Chondrocyte (in vitro differentiated cells): Measurements from ENCODE around the gene ABLIM3. TPM values are rescaled to one million over a fixed set of nuclear protein-coding genes. Genes with fewer than 3 reads are reported as not detected.

ENCODE experiments used
- DNase-seq: peaks from one replicate; pipeline ENCODE4 v3.0.0; 2021; ENCODE audit warnings: mixed read lengths, low spot score
- H3K27ac Mint-ChIP-seq: one replicate; pipeline ENCODE4 v1.8.0; 2021; ENCODE audit warnings: mild to moderate bottlenecking, moderate library complexity, mixed read lengths; ENCODE audit not compliant: unreplicated experiment
- H3K27me3 Mint-ChIP-seq: 2 replicates; pipeline ENCODE4 v1.8.0; 2021; ENCODE audit warnings: low read depth, mixed read lengths
- H3K36me3 Mint-ChIP-seq: 2 replicates; pipeline ENCODE4 v1.8.0; 2021; ENCODE audit warnings: low read depth, mixed read lengths
- H3K4me1 Mint-ChIP-seq: 2 replicates; pipeline ENCODE4 v1.8.0; 2021; ENCODE audit warnings: low read depth, mild to moderate bottlenecking, mixed read lengths
- H3K4me3 Mint-ChIP-seq: one replicate; pipeline ENCODE4 v1.8.0; 2021; ENCODE audit warnings: mild to moderate bottlenecking, moderate library complexity, mixed read lengths; ENCODE audit not compliant: unreplicated experiment
- H3K9me3 Mint-ChIP-seq: 2 replicates; pipeline ENCODE4 v1.8.0; 2021; ENCODE audit warnings: low read depth, mixed read lengths
- total RNA-seq: library from RNA; stranded (reverse); gene quantifications from 3 replicates; pipeline ENCODE4 v1.2.1, GENCODE V29; 2021
- TF ChIP-seq, protein P1 (sequence below): fragments of 200-600 bp; sonication (generic); IDR thresholded peaks from 2 replicates; pipeline ENCODE4 v1.5.0; 2021; ENCODE audit warnings: antibody characterized with exemption, mild to moderate bottlenecking, moderate library complexity

Gene ABLIM3
- total RNA-seq, 1 donor from 2014 or later = 15.4 TPM

DNA sequence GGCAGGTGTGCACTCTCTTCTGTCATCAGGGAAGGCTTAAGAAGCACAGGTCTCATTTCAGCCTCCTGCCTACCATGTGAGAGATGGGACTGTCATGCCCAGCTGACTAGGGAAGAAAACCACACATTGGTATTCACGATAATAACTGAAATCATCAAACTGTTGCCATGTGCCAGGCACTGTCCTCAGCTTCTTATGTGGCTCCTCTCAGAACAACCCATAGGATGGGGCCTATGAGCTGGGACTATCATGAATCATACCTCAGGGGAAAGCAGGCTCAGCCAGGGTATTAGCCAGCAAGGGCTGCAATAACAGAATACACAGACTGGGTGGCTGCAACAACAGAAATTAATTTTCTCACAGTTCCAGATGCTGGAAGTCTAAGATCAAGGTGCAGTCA lies 133.6 kb downstream of the ABLIM3 start:
- Mint-ChIP-seq H3K27ac (no peak overlapping the region), H3K36me3 (peaks cover 2% of the 10 kb centered on the region), H3K27me3 (peaks cover 4% of the 10 kb centered on the region), H3K4me1 (peaks cover 12% of the 10 kb centered on the region), H3K4me3 (no peak overlapping the region), H3K9me3 (peaks cover 2% of the 10 kb centered on the region)
- DNase-seq = no peak
- TF ChIP-seq, protein P1, sequence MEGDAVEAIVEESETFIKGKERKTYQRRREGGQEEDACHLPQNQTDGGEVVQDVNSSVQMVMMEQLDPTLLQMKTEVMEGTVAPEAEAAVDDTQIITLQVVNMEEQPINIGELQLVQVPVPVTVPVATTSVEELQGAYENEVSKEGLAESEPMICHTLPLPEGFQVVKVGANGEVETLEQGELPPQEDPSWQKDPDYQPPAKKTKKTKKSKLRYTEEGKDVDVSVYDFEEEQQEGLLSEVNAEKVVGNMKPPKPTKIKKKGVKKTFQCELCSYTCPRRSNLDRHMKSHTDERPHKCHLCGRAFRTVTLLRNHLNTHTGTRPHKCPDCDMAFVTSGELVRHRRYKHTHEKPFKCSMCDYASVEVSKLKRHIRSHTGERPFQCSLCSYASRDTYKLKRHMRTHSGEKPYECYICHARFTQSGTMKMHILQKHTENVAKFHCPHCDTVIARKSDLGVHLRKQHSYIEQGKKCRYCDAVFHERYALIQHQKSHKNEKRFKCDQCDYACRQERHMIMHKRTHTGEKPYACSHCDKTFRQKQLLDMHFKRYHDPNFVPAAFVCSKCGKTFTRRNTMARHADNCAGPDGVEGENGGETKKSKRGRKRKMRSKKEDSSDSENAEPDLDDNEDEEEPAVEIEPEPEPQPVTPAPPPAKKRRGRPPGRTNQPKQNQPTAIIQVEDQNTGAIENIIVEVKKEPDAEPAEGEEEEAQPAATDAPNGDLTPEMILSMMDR = no peak

DNA sequence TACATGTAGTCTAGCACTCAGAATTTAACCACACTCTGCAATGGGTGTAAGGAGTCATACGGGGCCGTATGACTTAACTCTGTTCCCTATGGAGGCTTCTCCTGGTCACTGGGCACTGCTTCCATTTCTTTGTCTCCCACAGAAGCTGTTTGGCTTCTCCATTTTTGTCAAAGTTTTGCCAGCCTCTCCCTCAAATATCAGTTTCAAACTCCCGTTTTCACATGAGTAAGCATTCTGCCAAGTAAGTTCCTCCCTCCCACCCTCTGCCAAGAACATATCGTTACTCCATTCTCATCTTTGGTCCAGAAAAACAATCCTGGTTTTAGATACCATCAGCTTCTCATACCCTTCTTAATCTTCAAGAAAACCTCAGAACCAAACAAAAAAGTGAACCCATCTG lies 136.5 kb downstream of the ABLIM3 start:
- TF ChIP-seq, protein P1 = no peak
- H3K9me3 Mint-ChIP-seq = peaks cover 2% of the 10 kb centered on the region
- no peak overlapping the region for H3K27ac Mint-ChIP-seq
- peaks cover 4% of the 10 kb centered on the region for H3K27me3 Mint-ChIP-seq
- H3K36me3 Mint-ChIP-seq = peaks cover 2% of the 10 kb centered on the region
- no peak for DNase-seq
- no peaks in the 10 kb centered on the region for H3K4me1 Mint-ChIP-seq
- no peak overlapping the region for H3K4me3 Mint-ChIP-seq

DNA sequence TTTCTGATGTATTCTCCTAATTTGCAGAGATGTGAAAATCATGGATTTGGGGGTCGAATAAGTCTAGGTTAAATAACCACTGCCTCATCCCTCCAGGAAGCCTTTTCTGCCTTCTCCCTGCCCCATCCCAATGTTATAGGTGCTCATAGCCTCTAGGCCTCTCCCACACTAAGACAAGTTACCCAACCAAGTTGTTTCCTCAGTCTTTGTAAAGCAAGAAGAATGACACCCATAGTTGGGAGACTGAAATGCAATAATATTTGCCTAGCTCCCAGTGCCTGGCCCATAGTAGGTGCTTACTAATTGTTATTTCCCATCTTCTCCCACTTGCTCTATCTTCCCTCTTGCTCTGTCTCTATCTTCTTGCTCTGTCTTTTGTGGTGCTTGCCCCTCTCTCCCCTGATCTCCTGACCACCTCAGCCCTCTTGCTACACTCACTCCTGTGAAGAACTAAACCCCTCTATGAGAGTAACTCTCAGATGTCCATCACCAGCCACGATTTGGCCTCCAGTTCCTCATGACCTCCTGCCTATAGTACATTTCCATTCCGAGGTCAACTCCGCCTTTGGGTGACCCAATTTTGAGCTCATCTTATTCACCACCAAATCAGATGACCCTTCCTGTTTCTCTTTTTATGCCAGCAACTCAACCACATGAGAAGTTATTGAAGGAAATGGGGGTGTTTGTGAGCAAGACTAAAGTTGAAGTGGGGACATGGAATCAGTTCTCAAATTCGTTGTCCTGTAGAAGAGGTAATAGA lies 137.3 kb downstream of the ABLIM3 start:
- no peaks in the 10 kb centered on the region for H3K4me1 Mint-ChIP-seq
- H3K4me3 Mint-ChIP-seq = no peak overlapping the region
- peaks cover 4% of the 10 kb centered on the region for H3K27me3 Mint-ChIP-seq
- peaks cover 2% of the 10 kb centered on the region for H3K9me3 Mint-ChIP-seq
- TF ChIP-seq, protein P1 = no peak
- DNase-seq = no peak
- peaks cover 2% of the 10 kb centered on the region for H3K36me3 Mint-ChIP-seq
- H3K27ac Mint-ChIP-seq = no peak overlapping the region

DNA sequence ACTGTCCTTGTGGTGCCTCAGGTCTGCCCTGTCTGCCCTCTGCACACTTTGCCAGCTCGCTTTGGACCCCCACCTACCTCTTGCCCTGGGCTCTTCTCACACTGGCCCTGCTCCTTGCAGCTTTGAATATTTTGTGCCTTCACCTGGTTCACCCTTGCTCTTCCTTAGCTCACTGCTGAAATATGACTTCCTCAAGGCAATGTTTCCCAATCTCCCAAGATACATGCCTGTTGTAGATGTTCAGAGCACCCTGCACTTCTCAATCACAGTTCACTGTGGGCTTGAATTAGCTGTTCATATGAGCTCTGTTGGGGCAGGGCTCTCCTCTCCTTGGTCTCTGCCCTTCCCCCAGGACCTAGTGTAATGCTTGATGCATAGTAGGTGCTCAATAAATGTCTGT lies 138.4 kb downstream of the ABLIM3 start:
- no peak overlapping the region for H3K27ac Mint-ChIP-seq
- peaks cover 2% of the 10 kb centered on the region for H3K36me3 Mint-ChIP-seq
- no peak for DNase-seq
- H3K4me1 Mint-ChIP-seq = no peaks in the 10 kb centered on the region
- H3K9me3 Mint-ChIP-seq = peaks cover 2% of the 10 kb centered on the region
- TF ChIP-seq, protein P1 = no peak
- no peak overlapping the region for H3K4me3 Mint-ChIP-seq
- peaks cover 4% of the 10 kb centered on the region for H3K27me3 Mint-ChIP-seq

DNA sequence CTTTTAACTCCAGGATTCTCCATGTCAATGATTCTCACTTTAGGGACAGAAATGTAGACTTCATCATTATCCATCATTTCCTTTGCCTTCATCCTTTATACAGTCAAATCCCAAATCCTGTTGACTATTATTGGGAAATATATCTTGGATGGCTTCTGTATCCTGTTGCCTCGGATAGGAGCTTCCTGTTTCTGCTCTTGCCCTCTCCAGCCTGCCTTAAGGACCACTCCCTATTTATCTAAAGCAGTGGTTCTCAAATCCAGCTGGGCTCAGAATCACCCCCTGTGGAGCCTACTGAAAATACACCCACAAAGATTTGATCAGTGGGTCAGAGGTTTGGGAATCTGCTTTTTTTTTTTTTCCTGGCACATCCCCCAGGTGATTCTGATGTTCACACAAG lies 138.8 kb downstream of the ABLIM3 start:
- Mint-ChIP-seq H3K9me3 (peaks cover 2% of the 10 kb centered on the region), H3K4me3 (no peak overlapping the region), H3K4me1 (no peaks in the 10 kb centered on the region), H3K27me3 (peaks cover 4% of the 10 kb centered on the region), H3K27ac (no peak overlapping the region), H3K36me3 (peaks cover 2% of the 10 kb centered on the region)
- DNase-seq = no peak
- TF ChIP-seq, protein P1 = no peak
